Neural progenitor cell (in vitro differentiated cells): ENCODE results near the gene TGFBR3. TPM values are rescaled to one million over a fixed set of nuclear protein-coding genes. Genes with fewer than 3 reads are reported as not detected.
A peak's percentile ranks its signal among the peaks of the same experiment; 100 is the strongest.

Experiments used
- DNase-seq: peaks from one replicate; pipeline ENCODE4 v3.0.0-alpha.2; 2016; ENCODE audit warnings: low spot score
- H2AFZ ChIP-seq: fragments of 200-600 bp; sonication (generic); replicated peaks from 2 replicates; pipeline ENCODE4 v1.6.1; 2016; ENCODE audit warnings: antibody characterized with exemption
- H3F3A ChIP-seq: fragments of 200-600 bp; sonication (generic); 2 replicates; pipeline ENCODE4 v1.6.1; 2016; ENCODE audit warnings: antibody characterized with exemption, low read depth
- H3K27ac ChIP-seq: fragments of 200-600 bp; sonication (generic); 2 replicates; pipeline ENCODE4 v1.5.1; 2016; ENCODE audit warnings: mild to moderate bottlenecking
- H3K27me3 ChIP-seq: fragments of 200-600 bp; sonication (generic); 2 replicates; pipeline ENCODE4 v1.6.1; 2016; ENCODE audit warnings: mild to moderate bottlenecking, moderate library complexity
- H3K36me3 ChIP-seq: fragments of 200-600 bp; sonication (generic); 2 replicates; pipeline ENCODE4 v1.5.1; 2016
- H3K4me1 ChIP-seq: fragments of 200-600 bp; sonication (generic); 2 replicates; pipeline ENCODE4 v1.6.1; 2016; ENCODE audit warnings: mixed run types
- H3K4me2 ChIP-seq: fragments of 200-600 bp; sonication (generic); 2 replicates; pipeline ENCODE4 v1.6.1; 2016
- H3K4me3 ChIP-seq: fragments of 200-600 bp; sonication (generic); 2 replicates; pipeline ENCODE4 v1.5.1; 2016
- H3K79me2 ChIP-seq: fragments of 200-600 bp; sonication (generic); 2 replicates; pipeline ENCODE4 v1.6.1; 2016; ENCODE audit warnings: low read depth
- H3K9ac ChIP-seq: fragments of 200-600 bp; sonication (generic); 2 replicates; pipeline ENCODE4 v1.6.1; 2016
- H3K9me3 ChIP-seq: fragments of 200-600 bp; sonication (generic); 2 replicates; pipeline ENCODE4 v1.5.1; 2016; ENCODE audit warnings: low read depth
- H4K20me1 ChIP-seq: fragments of 200-600 bp; sonication (generic); 2 replicates; pipeline ENCODE4 v1.6.1; 2016; ENCODE audit warnings: low read depth
- H3K27ac Mint-ChIP-seq: 3 replicates; pipeline ENCODE4 v1.8.0; 2021; ENCODE audit warnings: mixed read lengths
- H3K27me3 Mint-ChIP-seq: 2 replicates; pipeline ENCODE4 v1.8.0; 2022; ENCODE audit warnings: low read depth, mild to moderate bottlenecking, inconsistent platforms, moderate library complexity, mixed read lengths; ENCODE audit not compliant: insufficient read depth
- H3K36me3 Mint-ChIP-seq: 3 replicates; pipeline ENCODE4 v1.8.0; 2021; ENCODE audit warnings: mixed read lengths
- H3K4me1 Mint-ChIP-seq: 3 replicates; pipeline ENCODE4 v1.8.0; 2021; ENCODE audit warnings: mixed read lengths
- H3K4me3 Mint-ChIP-seq: 3 replicates; pipeline ENCODE4 v1.8.0; 2021; ENCODE audit warnings: mild to moderate bottlenecking, moderate library complexity, mixed read lengths
- H3K9me3 Mint-ChIP-seq: 3 replicates; pipeline ENCODE4 v1.8.0; 2020; ENCODE audit warnings: mixed read lengths
- CTCF ChIP-seq: fragments of 200-600 bp; sonication (generic); IDR thresholded peaks from 2 replicates; pipeline ENCODE4 v1.5.1; 2017; ENCODE audit warnings: antibody characterized with exemption, mild to moderate bottlenecking
- EZH2 ChIP-seq: fragments of 200-600 bp; sonication (generic); IDR thresholded peaks from 2 replicates; pipeline ENCODE4 v1.6.1; 2017; ENCODE audit warnings: antibody characterized with exemption, mild to moderate bottlenecking, moderate library complexity
- EZH2phosphoT487 ChIP-seq: fragments of 200-600 bp; sonication (generic); IDR thresholded peaks from 2 replicates; pipeline ENCODE4 v1.6.1; 2017; ENCODE audit warnings: antibody characterized with exemption
- total RNA-seq: library from RNA; depleted of rRNA; stranded (reverse); fragments of >200 nt; gene quantifications from 2 replicates; pipeline ENCODE4 v1.2.3, GENCODE V29; 2015; ENCODE audit warnings: low replicate concordance

TGFBR3 gene
- total RNA-seq, 1 donor from 2014 or later = 11.8 TPM

GRCh38 chr1:91736715-91737615, 149.0 kb downstream of the TGFBR3 start:
- H3K79me2 ChIP-seq = no peaks in the 10 kb centered on the region
- H3K36me3 ChIP-seq = no peaks in the 10 kb centered on the region
- no peak overlapping the region for H3K9ac ChIP-seq
- peaks cover 41% of the 10 kb centered on the region for H3K4me1 Mint-ChIP-seq
- H4K20me1 ChIP-seq = no peaks in the 10 kb centered on the region
- no peak overlapping the region for H3K4me3 Mint-ChIP-seq
- peaks cover 7% of the 10 kb centered on the region for H3K36me3 Mint-ChIP-seq
- H3K27ac ChIP-seq = peak overlapping the region; percentile 32
- peak overlapping the region; percentile 85 for H3K27ac Mint-ChIP-seq
- H3F3A ChIP-seq = peaks cover 4% of the 10 kb centered on the region
- H3K4me3 ChIP-seq = no peak overlapping the region
- no peak for TF ChIP-seq CTCF
- TF ChIP-seq EZH2phosphoT487 = no peak
- TF ChIP-seq EZH2 = no peak
- no peaks in the 10 kb centered on the region for H3K27me3 ChIP-seq
- DNase-seq = peak; percentile 77
- H3K9me3 Mint-ChIP-seq = no peaks in the 10 kb centered on the region
- peak overlapping the region; percentile 43 for H3K4me2 ChIP-seq
- no peaks in the 10 kb centered on the region for H3K9me3 ChIP-seq
- H3K27me3 Mint-ChIP-seq = no peaks in the 10 kb centered on the region
- H2AFZ ChIP-seq = peak overlapping the region; percentile 2
- H3K4me1 ChIP-seq = peaks cover 20% of the 10 kb centered on the region

GRCh38 chr1:91736146-91736714, 149.7 kb downstream of the TGFBR3 start:
- Histone ChIP-seq H3K4me1 (peaks cover 27% of the 10 kb centered on the region), H3K9me3 (no peaks in the 10 kb centered on the region), H3K79me2 (no peaks in the 10 kb centered on the region), H3K27ac (no peak overlapping the region), H4K20me1 (no peaks in the 10 kb centered on the region), H2AFZ (no peak overlapping the region), H3K4me2 (peak overlapping the region; percentile 43), H3K4me3 (no peak overlapping the region), H3F3A (peaks cover 4% of the 10 kb centered on the region), H3K9ac (no peak overlapping the region), H3K27me3 (no peaks in the 10 kb centered on the region), H3K36me3 (no peaks in the 10 kb centered on the region)
- Mint-ChIP-seq H3K27me3 (peaks cover 2% of the 10 kb centered on the region), H3K4me1 (peaks cover 41% of the 10 kb centered on the region), H3K9me3 (no peaks in the 10 kb centered on the region), H3K36me3 (peaks cover 7% of the 10 kb centered on the region), H3K27ac (peak overlapping the region; percentile 85), H3K4me3 (no peak overlapping the region)
- DNase-seq = no peak
- TF ChIP-seq EZH2 = no peak
- TF ChIP-seq EZH2phosphoT487 = no peak
- no peak for TF ChIP-seq CTCF

- Mint-ChIP-seq H3K27ac (no peak overlapping the region), H3K27me3 (peaks cover 3% of the 10 kb centered on the region), H3K36me3 (peaks cover 4% of the 10 kb centered on the region), H3K4me3 (no peak overlapping the region), H3K4me1 (peaks cover 50% of the 10 kb centered on the region), H3K9me3 (no peaks in the 10 kb centered on the region)
- H3K4me2 ChIP-seq = no peak overlapping the region
- H3K36me3 ChIP-seq = no peaks in the 10 kb centered on the region
- TF ChIP-seq CTCF (no peak), EZH2 (no peak), EZH2phosphoT487 (no peak)
- H3K9me3 ChIP-seq = no peaks in the 10 kb centered on the region
- H3F3A ChIP-seq = peaks cover 4% of the 10 kb centered on the region
- no peak overlapping the region for H3K4me3 ChIP-seq
- no peak for DNase-seq
- no peaks in the 10 kb centered on the region for H4K20me1 ChIP-seq
- no peaks in the 10 kb centered on the region for H3K27me3 ChIP-seq
- H2AFZ ChIP-seq = no peak overlapping the region
- H3K79me2 ChIP-seq = no peaks in the 10 kb centered on the region
- H3K9ac ChIP-seq = no peak overlapping the region
- H3K27ac ChIP-seq = no peak overlapping the region
- H3K4me1 ChIP-seq = peaks cover 29% of the 10 kb centered on the region
These were observed 150.6 kb downstream of the TGFBR3 start for GRCh38 chr1:91735266-91735845.
